Progenitor cell of endocrine pancreas (in vitro differentiated cells): ENCODE data around the gene PCDHB1. TPM values are rescaled to one million over a fixed set of nuclear protein-coding genes. Genes with fewer than 3 reads are reported as not detected.

Experiments
- DNase-seq: peaks from one replicate; pipeline ENCODE4 v3.0.0; 2021; ENCODE audit warnings: low spot score; ENCODE audit not compliant: unreplicated experiment
- H3K27ac Mint-ChIP-seq: 2 replicates; pipeline ENCODE4 v1.8.0; 2021; ENCODE audit warnings: mild to moderate bottlenecking, moderate library complexity, mixed read lengths
- H3K27me3 Mint-ChIP-seq: 2 replicates; pipeline ENCODE4 v1.8.0; 2021; ENCODE audit warnings: mixed read lengths
- H3K36me3 Mint-ChIP-seq: 2 replicates; pipeline ENCODE4 v1.8.0; 2022; ENCODE audit warnings: mixed read lengths; ENCODE audit not compliant: insufficient read depth
- H3K4me1 Mint-ChIP-seq: 2 replicates; pipeline ENCODE4 v1.8.0; 2021; ENCODE audit warnings: low read depth, mixed read lengths
- H3K4me3 Mint-ChIP-seq: 2 replicates; pipeline ENCODE4 v1.8.0; 2021; ENCODE audit warnings: low read depth, mild to moderate bottlenecking, moderate library complexity, mixed read lengths
- H3K9me3 Mint-ChIP-seq: 2 replicates; pipeline ENCODE4 v1.8.0; 2021; ENCODE audit warnings: low read depth, mixed read lengths
- CTCF ChIP-seq: fragments of 200-600 bp; sonication (generic); IDR thresholded peaks from one replicate; pipeline ENCODE4 v1.5.0; 2021; ENCODE audit warnings: antibody characterized with exemption, mild to moderate bottlenecking; ENCODE audit not compliant: unreplicated experiment
- total RNA-seq: library from RNA; stranded (reverse); gene quantifications from 2 replicates; pipeline ENCODE4 v1.2.1, GENCODE V29; 2021

PCDHB1 gene
- total RNA-seq, 1 donor from 2014 or later, result 0.29 TPM

GRCh38 chr5:141031006-141031405, 20.2 kb upstream of the PCDHB1 start:
- no peak for DNase-seq
- H3K9me3 Mint-ChIP-seq, result no peaks in the 10 kb centered on the region
- no peaks in the 10 kb centered on the region for H3K4me1 Mint-ChIP-seq
- peaks cover 2% of the 10 kb centered on the region for H3K27me3 Mint-ChIP-seq
- no peak for TF ChIP-seq CTCF
- no peak overlapping the region for H3K27ac Mint-ChIP-seq
- no peaks in the 10 kb centered on the region for H3K36me3 Mint-ChIP-seq
- H3K4me3 Mint-ChIP-seq, result no peak overlapping the region

GRCh38 chr5:141032626-141033025, 18.5 kb upstream of the PCDHB1 start:
- Mint-ChIP-seq H3K4me3 (no peak overlapping the region), H3K36me3 (no peaks in the 10 kb centered on the region), H3K27me3 (peaks cover 2% of the 10 kb centered on the region), H3K4me1 (no peaks in the 10 kb centered on the region), H3K9me3 (no peaks in the 10 kb centered on the region), H3K27ac (no peak overlapping the region)
- no peak for DNase-seq
- peak; percentile 26 for TF ChIP-seq CTCF

GRCh38 chr5:141039061-141039460, 12.1 kb upstream of the PCDHB1 start:
- H3K36me3 Mint-ChIP-seq, result no peaks in the 10 kb centered on the region
- H3K4me1 Mint-ChIP-seq, result no peaks in the 10 kb centered on the region
- peaks cover 10% of the 10 kb centered on the region for H3K27me3 Mint-ChIP-seq
- H3K9me3 Mint-ChIP-seq, result no peaks in the 10 kb centered on the region
- DNase-seq, result no peak
- no peak overlapping the region for H3K27ac Mint-ChIP-seq
- TF ChIP-seq CTCF, result no peak
- no peak overlapping the region for H3K4me3 Mint-ChIP-seq

GRCh38 chr5:141039517-141039916, 11.7 kb upstream of the PCDHB1 start:
- DNase-seq, result no peak
- TF ChIP-seq CTCF, result no peak
- Mint-ChIP-seq H3K9me3 (no peaks in the 10 kb centered on the region), H3K4me3 (no peak overlapping the region), H3K27me3 (peaks cover 14% of the 10 kb centered on the region), H3K4me1 (no peaks in the 10 kb centered on the region), H3K36me3 (no peaks in the 10 kb centered on the region), H3K27ac (no peak overlapping the region)

- no peaks in the 10 kb centered on the region for H3K36me3 Mint-ChIP-seq
- TF ChIP-seq CTCF, result peak; percentile 82
- DNase-seq, result peak; percentile 41
- no peak overlapping the region for H3K27ac Mint-ChIP-seq
- H3K4me3 Mint-ChIP-seq, result no peak overlapping the region
- H3K4me1 Mint-ChIP-seq, result no peaks in the 10 kb centered on the region
- no peaks in the 10 kb centered on the region for H3K9me3 Mint-ChIP-seq
- H3K27me3 Mint-ChIP-seq, result peaks cover 20% of the 10 kb centered on the region
Observed at GRCh38 chr5:141040093-141040770, 10.9 kb upstream of the PCDHB1 start.
